UCSD-AML1 (cell line): ENCODE data around the gene DCANP1.

ENCODE experiments used
- DNase-seq: peaks from one replicate; lab custom pipeline; 2025; ENCODE audit not compliant: unreplicated experiment; lab: John Stamatoyannopoulos, UW

DCANP1 gene

DNA sequence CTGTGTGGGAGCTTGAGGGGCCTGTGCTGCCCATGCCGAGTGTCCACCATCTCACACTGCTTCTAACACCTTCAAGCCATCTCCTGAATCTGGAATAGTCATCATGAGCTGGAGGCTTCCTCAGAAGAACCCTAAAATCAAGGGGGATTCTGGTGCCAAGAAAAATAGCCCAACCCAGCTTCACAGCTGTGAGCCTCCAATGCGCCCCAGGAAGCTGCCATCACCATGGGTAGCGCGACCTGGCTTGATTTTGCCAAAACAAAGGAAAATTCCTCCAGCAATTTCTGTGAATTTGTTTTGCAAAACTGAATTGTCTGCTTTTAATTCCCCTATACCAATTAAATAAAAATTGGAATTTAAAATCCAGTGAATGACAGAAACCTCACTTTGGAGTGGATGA is 11.2 kb upstream of the DCANP1 start:
- DNase-seq, result no peak

DNA sequence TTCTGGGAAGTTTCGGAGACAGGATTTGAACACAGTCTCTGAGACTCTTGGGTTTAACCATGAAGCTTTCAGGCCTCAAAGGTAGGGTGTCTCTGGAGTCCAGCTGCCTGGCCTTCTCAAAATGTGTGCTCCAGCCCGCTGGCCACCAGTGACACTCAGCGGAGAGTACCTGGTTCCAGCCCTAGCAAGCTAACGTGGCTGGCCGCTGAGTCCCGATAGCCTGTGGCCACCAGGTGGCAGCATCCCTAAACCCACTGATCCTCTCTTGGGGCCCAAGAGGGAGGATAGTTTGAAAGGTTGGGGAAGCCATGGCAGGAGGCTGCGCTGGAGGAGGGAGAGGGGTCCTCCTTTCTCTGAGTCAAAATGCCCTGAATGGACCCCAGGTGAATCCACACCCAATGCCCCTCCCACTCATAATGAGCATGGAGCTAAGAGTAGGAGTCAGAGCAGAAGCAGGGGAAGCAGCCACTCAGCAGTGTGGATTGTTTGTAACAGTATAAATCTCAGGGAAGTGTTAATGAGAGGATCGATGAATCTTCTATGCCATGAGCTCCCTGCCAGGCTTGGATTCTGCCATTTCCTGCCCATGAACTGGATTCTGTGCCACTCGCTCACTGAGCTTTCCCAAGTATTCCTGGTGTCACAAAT is 10.4 kb upstream of the DCANP1 start:
- peak; percentile 75 for DNase-seq

DNA sequence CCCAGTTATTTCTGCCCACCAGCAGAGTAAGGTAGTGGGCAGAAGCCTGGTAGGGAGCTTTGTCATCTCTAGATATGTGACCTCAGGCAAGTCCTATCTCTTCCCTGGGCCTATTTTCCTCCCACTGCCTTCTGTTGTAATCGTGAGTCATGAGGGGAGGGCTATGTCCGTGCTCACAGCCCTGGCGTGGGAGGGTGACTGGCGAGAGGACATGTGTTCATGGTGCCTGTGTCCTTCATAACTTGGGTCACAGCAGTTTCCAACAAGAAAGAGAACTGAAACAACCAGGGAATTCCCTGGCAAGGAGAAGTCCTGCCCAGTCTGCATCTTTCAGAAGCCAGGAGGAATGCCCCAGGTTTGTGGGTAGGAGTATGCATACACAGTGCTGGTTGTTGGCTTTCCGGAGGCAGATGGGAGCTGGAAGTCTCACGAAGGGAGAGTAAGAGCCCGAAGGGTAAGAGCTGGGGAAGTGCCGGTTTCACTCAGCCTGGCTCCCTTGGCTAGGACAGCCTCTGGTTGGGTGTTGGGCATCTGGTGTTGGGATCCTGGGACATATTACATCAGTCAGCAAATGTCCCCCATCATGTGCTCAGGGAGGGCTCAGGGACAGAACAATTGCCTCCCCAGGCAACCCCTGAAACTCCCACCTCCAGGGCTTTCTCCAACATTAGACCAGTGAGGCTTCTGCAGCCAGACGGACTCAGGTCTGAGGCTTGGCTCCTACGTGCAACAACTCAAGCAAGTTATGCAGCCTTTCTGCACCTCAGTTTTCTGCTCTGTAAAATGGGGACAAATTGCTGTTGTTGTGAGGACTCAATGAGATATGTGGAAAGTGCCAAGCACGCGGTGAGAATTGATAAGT is 9.3 kb upstream of the DCANP1 start:
- DNase-seq, result peak; percentile 55

DNA sequence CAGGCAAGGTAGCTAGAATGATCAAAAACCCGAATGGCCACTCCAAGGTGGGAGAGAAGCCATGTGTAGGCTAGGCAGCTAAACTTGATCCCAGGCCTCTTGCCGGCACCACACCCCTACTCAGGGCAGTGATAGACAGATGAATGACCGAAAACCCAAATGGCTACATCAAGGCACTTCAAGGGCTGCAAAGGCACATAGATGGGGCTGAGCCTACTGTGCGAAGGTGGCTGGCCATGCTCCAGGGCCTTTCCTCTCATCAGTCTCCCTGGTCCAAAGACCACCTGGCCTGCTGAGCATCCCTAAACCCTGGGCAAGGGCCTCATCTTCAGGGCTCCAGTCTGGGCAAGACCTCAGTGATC is 8.7 kb upstream of the DCANP1 start:
- DNase-seq, result no peak

DNA sequence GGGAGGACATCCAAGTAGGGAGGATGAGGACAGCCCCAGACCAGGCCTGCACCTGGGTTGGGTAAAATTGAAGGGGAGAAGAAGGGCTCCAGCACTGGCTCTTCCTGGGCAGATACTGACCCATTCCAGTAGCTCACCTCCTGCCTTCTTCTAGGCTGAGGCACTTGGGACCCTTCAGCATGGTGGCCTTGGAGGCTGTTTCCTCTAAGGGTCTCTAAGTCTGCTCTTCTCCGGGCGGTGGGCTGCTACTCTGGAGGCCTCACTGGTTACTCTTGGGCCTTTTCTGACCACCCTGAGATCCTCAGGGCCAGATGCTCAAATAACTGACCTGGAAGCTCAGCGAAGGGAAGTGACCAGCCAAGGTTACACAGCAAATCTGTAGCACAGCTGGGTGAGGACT is 7.8 kb upstream of the DCANP1 start:
- DNase-seq, result no peak

DNA sequence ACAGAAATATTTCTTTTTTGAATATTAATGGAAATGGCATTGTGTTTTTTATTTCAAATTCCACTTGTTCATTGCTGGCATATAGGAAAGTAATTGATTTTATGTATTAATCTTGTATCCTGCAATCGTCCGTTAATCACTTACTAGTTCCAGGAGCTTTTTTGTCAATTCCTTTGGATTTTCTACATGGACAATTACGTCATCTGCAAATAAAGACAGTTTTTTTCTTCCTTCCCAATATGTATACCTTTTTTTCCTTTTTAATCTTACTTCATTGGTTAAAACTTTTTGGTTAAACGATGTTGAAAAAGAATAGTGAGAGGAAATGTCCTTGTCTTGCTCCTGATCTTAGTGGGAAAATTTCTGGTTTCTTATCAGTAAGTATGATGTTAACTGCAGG is 6.5 kb upstream of the DCANP1 start:
- no peak for DNase-seq

DNA sequence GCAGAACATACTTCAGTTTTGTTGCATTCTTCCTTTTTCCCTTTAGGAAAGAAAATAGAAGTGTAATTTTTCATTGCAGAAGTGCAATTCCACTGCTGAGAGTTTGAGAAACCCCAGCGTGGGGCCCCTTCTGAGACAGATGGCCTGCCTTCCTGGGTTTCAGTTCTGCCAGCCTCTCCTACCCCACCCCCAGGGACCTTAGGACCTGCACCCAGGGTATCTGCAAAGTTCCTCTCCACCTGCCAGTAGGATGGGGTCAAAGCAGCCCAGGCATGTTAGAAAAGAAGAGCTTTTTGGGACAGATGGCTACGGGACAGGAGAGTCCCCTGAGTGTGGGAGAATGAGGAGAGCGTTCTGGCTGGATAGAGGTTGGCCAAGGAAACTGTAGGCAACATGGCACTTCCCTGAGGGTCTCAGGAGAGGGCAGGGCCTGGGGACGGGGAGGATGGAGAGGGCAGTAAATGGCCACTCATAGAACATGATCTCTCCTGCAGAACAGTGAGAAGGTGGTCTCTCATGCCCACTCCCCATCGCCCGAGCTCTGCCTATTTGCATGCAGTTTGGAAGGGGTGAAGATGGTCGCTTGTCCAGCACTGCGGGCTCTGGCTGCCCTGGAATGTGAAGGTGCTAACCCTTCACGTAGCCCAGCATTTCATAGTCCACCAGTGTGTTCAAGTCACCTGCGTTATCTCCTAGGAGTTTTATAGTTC is 5.3 kb upstream of the DCANP1 start, which contains the start of gene TIFAB:
Gene TIFAB, minus strand, starts transcription at position 31 of the 710 bp plus-strand sequence. CDS start 2,412 bp downstream, outside the sequence.
- no peak for DNase-seq

DNA sequence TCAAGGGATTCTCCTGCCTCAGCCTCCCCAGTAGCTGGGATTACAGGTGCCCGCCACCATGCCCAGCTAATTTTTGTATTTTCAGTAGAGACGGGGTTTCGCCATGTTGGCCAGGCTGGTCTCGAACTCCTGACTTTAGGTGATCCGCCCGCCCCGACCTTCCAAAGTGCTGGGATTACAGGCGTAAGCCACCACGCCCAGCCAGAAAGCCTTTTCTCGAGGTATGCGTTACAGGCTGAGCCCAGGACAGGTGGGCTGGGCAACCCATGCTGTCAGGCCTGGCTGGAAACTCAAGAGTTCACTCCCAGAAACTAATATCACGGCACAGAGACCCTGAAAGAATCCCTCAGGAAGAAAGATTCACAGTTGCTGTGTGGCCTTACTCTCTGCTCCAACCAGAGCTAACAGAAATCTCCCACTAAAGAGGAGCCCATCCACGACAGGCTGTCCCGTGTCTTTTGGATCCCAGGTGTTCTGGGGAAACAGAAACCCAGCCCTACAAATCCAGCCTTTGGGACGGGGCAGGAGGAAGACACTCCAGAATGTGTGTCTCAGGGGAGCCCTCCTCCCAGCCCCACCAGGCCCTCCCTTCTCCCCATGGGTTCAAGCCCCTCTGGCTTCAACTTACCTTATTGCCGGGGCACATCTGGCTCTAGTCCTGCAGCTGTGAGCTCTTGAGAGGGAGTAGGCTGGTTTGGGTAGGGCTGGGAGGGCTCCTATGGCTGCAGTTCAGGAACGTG is 4.6 kb upstream of the DCANP1 start:
- DNase-seq, result no peak

DNA sequence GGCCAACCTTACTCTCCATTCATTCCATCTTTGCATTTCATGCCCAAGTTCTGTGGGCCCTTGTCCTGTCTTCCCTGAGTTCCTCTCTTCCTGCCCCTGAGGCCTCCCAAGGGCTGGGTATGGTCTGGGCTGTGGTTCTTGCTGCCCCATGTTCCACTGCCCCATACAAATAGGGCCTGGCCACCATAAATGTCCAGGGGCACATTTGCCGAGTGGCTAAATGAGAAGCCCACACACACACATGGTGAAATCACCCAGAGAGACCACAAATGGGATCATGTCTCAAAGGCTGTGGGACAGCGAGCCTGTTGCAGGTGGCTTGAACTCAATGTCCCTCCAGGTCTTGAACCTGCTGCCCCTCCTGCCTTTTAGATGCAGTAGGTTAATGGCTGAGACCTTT is 3.8 kb upstream of the DCANP1 start:
- DNase-seq, result no peak

DNA sequence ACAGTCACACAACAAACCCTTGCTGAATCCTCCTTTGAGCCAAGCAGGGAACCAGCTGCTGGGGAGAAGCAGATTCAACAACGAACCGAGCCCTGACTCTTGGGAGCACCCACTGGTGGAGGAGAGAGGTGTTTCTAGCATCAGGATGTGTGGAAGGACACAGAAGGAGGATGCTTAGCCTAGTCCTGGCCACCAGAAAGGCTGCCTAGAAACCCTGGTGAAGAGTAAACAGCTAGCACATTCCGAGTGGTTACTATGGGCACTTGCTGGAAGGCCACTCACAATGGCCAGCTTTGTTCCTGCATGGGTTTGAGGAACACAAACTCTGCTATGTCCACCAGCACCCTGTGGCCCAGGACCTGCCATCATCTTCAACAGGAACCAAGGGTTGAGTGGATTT is 3.2 kb upstream of the DCANP1 start:
- no peak for DNase-seq

DNA sequence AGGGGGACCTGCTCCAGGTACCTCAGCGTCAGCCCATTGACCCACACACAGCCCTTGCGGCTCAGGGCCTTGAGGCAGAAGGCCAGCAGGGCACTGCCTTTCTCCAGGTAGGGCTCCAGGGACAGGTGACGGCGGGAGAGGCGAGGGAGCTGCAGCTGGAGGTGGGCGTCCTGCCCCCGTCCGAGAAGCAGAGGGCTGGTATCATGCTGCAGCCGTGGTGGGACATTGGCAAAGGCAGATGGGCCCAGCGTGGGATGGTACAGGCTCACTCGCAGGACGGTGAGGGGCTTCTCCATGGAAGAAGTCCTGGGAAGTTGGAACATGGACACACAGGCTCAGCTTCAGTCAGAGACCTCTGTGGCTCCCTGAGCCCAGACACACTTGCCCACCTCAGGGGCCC is 2.5 kb upstream of the DCANP1 start:
- no peak for DNase-seq

DNA sequence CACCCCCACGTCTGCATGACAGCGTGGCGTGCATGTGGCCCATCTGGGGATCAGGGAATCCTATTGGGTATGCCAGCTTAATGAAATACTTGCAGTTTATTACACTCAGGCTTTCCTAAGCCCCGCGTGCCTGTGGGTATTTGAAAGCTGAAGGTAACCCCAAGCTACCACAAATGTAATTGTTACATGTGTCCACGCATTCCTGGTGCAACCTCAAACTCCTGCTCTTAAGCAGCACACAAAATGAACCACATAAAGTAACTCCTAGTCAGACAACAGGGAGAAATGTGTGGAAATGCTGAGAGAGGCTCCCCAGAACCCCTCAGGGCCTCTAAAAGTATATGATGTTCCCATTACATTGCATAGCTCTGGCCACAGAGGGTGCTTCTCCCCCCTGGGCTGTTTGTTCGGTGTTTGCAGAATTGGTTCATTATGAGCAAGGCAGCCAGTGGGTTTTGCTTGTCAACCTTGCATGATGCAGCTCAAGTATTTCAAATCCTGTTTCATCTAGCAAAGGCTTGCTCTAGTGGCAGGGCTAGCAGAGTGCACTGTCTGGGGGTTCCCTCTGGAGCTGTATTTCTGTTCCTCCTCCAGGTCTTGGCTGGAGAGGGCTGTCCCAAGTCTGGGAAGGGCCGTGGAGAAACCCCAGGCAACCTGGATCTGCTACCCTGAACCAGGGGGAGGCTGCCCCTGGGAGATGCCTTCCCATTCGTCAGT is 1.8 kb upstream of the DCANP1 start:
- no peak for DNase-seq

DNA sequence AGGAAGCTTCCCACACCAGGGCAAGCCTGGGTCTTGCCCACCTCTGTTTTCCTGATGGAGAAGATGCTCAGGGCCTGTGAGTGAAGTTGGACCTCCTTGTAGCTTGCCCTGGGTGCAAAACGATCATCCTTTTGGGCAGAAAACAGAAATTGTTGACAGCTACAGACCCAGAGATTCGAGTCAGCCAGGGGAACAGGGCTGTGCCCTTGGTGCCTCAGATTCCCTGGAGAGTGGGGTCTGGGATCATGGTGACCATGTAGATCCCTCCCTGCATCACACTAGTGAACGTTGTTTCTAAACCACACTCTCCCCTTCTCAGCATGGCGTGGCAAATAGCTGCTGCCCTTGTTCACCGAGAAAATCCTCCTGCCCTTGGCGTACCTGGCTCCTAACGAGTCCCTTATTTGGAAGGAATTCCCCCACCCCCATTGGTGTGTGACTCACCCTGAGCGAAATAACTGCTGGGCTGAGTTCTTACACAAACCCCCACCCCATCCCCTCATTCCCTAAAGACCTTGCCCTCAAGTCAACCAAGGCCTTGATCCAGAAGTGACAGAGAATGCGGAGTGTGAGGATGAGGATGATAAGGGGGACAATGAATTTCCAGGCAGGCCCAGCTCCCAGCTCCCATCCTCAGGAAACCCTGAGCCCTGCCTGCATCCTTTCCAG is 1.1 kb upstream of the DCANP1 start:
- DNase-seq, result no peak

DNA sequence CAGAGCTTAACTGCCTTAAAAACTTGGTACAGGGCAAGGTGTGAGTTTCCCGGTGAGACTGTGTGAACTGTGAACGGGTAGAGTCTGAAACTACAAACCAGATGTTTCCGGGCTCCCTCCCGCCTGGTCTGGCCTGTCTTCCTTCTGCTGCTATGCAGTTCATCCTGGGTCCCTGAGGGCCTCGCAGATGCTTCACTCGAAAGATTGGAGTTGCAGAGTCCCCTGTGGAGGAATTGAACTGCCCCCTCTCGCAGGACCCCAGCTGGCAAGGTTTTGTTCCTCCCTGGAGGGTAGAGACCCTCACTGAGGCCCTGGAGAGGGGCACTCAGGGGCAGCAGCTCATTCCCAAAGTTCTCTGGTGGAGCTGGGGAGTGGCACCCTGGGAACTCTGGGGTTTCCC is 533 bp downstream of the DCANP1 start:
- no peak for DNase-seq

DNA sequence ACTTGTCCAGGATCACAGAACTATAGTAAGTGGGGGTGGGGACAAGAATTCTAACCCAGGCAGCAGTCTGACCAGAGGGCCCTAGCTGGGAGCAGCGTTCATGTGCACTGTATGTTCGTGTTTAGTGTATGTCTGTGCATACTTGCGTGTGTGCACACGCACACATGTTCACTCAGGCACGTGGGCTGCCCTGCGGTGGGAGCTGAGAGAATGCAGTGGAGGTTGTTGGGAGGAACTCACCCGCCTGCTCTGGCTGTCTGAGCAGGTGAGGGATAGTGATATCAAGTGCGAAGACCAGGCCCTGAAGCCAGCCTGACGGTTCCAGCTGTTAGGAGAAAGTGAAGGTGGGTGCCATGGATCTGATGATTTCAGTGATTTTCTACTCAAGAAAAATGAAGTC is 942 bp downstream of the DCANP1 start:
- no peak for DNase-seq

DNA sequence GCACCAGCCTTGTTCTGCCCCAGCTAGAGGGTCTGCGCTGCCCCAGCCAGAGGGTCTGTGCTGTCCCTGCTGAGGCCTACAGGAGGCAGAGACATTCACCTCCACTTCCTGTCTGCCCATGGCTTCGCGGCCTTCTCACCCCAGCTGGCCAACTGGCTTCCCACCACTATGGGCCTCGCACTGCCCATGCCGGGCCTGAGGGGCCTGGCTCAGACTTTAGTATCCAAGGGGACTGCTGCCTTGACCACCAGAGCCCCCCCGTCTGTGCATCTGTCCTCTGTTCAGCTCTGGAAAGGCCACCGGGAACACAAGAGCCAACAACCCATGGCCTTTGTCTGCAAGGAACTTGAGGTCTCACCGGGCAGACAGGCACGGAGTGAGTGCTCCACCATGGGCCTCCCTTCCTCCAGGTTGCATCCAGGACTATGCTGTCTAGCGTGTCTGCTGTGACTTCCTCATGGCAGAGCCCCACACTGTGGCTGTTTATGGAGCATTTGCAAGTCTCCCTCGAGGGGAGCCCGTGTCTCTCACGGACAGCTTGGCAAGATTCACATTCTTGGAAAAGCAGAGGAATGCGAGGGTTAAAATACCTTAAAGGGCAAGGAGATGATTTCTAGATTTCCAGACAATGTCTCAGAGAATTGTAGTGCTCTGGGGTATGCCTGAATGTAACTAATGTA is 1.7 kb downstream of the DCANP1 start:
- no peak for DNase-seq

DNA sequence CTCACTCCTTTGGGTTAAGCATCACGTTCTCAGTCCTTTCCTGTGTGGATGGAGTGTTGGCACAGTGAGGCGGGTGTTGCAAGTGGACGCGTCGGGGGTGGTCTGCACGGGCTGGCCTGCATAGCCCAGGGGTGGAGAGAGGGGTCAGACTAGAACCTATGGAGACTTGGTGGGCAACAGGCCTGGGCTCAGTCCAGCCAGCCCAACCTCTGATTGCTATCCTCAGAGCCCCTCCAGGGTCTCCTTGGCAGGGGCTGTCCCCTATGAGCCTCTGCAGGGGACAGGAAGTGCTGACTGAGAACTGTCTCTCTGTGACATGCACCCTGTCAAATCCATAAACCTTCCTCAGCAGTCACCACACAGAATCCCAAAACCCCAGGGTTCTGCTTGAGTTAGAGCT is 2.3 kb downstream of the DCANP1 start:
- no peak for DNase-seq

DNA sequence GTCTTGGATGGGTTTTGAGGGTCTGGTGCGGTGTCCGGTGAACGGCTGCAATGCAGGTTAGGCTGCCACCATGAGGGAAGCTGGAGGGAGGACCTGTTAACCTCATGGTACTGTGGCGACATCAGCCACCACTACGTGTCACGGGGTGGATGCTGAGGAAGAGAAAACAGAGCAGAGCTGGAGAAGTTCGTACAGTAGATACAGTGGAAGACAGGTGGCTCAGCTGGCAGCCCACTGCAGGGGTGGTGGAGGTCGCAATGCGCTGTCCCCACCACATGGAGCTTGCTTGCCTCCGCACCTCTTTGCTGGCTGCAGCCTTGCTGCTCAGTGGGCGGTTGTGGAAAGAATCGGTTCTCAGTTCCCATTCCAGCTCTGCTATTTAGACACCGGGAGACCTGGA is 2.8 kb downstream of the DCANP1 start:
- DNase-seq, result no peak

DNA sequence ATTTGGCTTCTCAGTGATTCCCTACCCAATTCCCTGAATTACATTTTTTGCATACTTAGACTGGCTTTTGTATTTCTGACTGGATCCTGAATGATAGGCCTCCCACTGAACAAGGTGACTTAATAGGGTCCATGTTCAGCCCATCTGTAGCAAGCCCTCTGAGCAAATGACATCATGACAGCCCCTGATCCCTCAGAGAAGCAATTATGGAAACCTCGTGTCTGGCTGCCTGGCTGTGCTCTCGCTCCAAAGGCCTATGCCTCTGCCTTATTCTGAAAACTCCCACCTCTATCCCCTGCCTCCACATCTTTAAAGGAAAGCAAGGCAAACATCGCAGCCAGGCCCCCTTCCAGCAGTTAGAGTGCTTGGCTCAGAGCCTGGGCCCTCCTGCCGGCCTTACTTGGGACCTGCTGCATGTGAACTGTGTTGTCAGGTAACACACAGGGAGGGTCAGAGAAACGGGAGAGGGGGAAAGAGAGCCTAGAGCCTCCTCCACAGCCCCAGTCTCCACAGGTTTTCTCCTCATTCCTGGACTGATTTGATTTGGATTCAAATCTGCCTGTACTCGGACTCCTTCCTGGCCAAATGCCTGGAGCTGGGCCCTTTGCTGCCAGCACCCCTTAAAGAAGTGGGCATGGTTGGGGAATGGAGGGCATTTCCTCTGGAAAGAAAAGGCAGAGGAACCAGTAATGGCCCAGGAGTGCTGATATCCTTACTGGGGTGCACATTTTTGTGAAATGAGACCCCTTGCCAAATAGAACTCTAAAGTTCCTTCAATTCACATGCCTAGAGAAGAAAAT is 3.8 kb downstream of the DCANP1 start:
- DNase-seq, result no peak
